Measurements from ENCODE around the gene OLFM3.
A peak's percentile ranks its signal among the peaks of the same experiment; 100 is the strongest.

Gene OLFM3

GRCh38 chr1:101993710-101994109 is 3.0 kb downstream of the OLFM3 start:
- no peak overlapping the region for H3K27ac ChIP-seq
- peak; percentile 44 for TF ChIP-seq CTCF (IDR thresholded peaks at IDR 0.05)
- TF ChIP-seq ZFX (IDR thresholded peaks at IDR 0.05; ENCODE audit: borderline replicate concordance): no peak

GRCh38 chr1:101992821-101993575 is 3.7 kb downstream of the OLFM3 start:
- H3K27ac ChIP-seq: no peak overlapping the region
- TF ChIP-seq CTCF (IDR thresholded peaks at IDR 0.05): no peak
- no peak for TF ChIP-seq ZFX (IDR thresholded peaks at IDR 0.05; ENCODE audit: borderline replicate concordance)

DNA sequence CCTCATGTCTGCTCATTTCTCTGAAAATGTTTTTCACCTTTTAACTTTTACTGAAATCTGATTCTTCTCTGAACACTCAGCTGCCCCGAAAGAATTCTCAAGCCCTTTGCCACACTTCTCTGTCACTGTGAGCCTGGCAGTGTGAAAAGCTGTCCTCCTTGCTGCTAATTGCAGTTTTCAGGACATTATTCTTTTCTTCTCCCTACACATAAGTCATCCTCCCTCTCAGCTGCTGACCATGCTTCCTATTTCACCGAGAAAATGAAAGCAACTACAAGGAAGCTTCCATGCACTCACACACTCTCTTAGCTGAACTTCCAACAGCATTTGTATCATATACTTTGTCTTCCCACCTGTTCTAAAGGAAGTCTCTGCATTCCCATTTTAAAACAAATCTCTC is 15.8 kb downstream of the OLFM3 start:
- TF ChIP-seq ZFX (IDR thresholded peaks at IDR 0.05; ENCODE audit: borderline replicate concordance): no peak
- no peak for TF ChIP-seq CTCF (IDR thresholded peaks at IDR 0.05)
- no peak overlapping the region for H3K27ac ChIP-seq

DNA sequence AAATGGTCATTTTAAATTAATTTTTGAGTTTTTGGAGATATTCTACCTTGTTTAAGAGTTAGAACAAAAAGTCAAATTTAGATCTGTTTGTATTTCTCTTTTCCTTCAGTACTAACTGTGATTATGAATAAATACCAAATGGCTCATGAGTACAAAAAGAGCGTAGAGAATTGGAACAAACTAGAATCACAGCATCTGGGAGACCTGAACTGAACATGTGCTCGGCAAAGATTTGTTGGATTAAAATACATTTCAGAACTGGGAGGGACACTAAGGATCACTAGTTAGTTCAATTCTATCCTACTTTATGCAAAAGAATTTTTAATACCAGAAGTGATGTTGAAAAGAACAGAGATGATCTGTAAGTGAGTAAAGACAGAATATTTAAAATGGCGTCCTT is 19.5 kb downstream of the OLFM3 start:
- H3K27ac ChIP-seq: no peak overlapping the region
- TF ChIP-seq ZFX (IDR thresholded peaks at IDR 0.05; ENCODE audit: borderline replicate concordance) (no peak), CTCF (IDR thresholded peaks at IDR 0.05) (no peak)

GRCh38 chr1:101976161-101976560 is 20.6 kb downstream of the OLFM3 start:
- no peak overlapping the region for H3K27ac ChIP-seq
- TF ChIP-seq CTCF (IDR thresholded peaks at IDR 0.05) (no peak), ZFX (IDR thresholded peaks at IDR 0.05; ENCODE audit: borderline replicate concordance) (no peak)

DNA sequence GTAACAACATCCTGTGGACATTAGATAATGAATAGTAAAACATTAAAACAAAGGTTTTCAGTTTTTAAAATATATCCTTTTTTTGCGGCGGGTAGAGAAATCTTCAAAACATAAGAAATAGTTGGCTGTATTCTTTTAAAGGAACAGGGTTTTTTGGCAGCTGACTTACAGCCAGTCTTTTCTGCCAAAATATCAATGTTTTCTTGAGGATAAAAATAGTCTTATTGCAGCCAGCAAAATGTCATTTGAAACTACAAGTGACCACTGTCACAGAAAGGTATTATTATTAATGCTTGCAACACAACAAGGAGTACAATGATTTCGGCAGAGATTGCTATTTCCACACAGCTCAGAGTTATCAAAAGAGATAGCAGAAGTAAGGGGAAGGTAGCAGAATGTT is 21.4 kb downstream of the OLFM3 start:
- TF ChIP-seq ZFX (IDR thresholded peaks at IDR 0.05; ENCODE audit: borderline replicate concordance) (no peak), CTCF (IDR thresholded peaks at IDR 0.05) (no peak)
- H3K27ac ChIP-seq: no peak overlapping the region

- TF ChIP-seq CTCF (IDR thresholded peaks at IDR 0.05) (no peak), ZFX (IDR thresholded peaks at IDR 0.05; ENCODE audit: borderline replicate concordance) (no peak)
- H3K27ac ChIP-seq: no peak overlapping the region
Observed at GRCh38 chr1:101974599-101975274, 22.0 kb downstream of the OLFM3 start.

Measured in 22Rv1 (cell line).